Left colon (tissue), 2 donors: ENCODE results near the gene FOXL2NB. TPM values are rescaled to one million over a fixed set of nuclear protein-coding genes. Genes with fewer than 3 reads are reported as not detected.
A peak's percentile ranks its signal among the peaks of the same experiment; 100 is the strongest.

Source experiments
- ATAC-seq: fragments of 200-7000 bp; cut with Tn5 transposase; one replicate; pipeline ENCODE4 v1.9.1; 2020; ENCODE audit warnings: mild to moderate bottlenecking, moderate library complexity
- DNase-seq, 2 donors: peaks; one replicate each; pipeline ENCODE4 v3.0.0-alpha.2; 2020
- intact Hi-C, 2 donors: fragments of 100-400 bp; cut with DNase I in 1 of 2; cut with micrococcal nuclease in 1 of 2; formaldehyde crosslinking; loops; one replicate each; pipeline versions ENCODE4 v1.11.2 to v1.14.0; 2022; cut with DNase I, micrococcal nuclease
- total RNA-seq, 2 donors: library from RNA; stranded (reverse); fragmentation: NEBNext Ultra II Directional; extraction: Animal tissue kit (Norgen Biotek cat#: 25700); gene quantifications; one replicate each; pipeline ENCODE4 v1.2.1, GENCODE V29; 2021
- donor health status: DM: no; HTN: no; CAD: no.
- donor health status: DM: yes; HTN: yes; CAD: no.

The FOXL2NB gene
- total RNA-seq, 2 donors from 2014 or later: not detected

GRCh38 chr3:138941259-138941885 lies 5.6 kb upstream of the FOXL2NB start:
- DNase-seq (peak in 1 of 2 donors; percentile 71), ATAC-seq (peak; percentile 62)
- intact Hi-C loops: no loop called here

- DNase-seq (no peak), ATAC-seq (no peak)
- intact Hi-C loops: no loop called here
Observed at GRCh38 chr3:138942271-138942670, 4.7 kb upstream of the FOXL2NB start.

GRCh38 chr3:138942861-138943623 lies 4.0 kb upstream of the FOXL2NB start:
- DNase-seq: no peak

GRCh38 chr3:138943724-138944653 lies 3.0 kb upstream of the FOXL2NB start:
- no peak for ATAC-seq
- intact Hi-C loops: no loop called here
- DNase-seq: no peak

More at GRCh38 chr3:138942861-138943623, 4.0 kb upstream of the FOXL2NB start:
- no peak for ATAC-seq
- intact Hi-C loops: no loop called here

- intact Hi-C loops: no loop called here
- ATAC-seq: no peak
- DNase-seq: no peak
Observed at GRCh38 chr3:138944654-138944928, 2.4 kb upstream of the FOXL2NB start.

GRCh38 chr3:138944929-138945708 lies 1.9 kb upstream of the FOXL2NB start:
- ATAC-seq: peak; percentile 37
- intact Hi-C loops: no loop called here
- DNase-seq: peak in 1 of 2 donors; percentile 33

GRCh38 chr3:138945709-138946662 lies 1.0 kb upstream of the FOXL2NB start:
- ATAC-seq: peak; percentile 69
- intact Hi-C loops: no loop called here
- peak in 1 of 2 donors; percentile 55 for DNase-seq

- ATAC-seq: no peak
- intact Hi-C loops: no loop called here
- no peak for DNase-seq
Observed at GRCh38 chr3:138947495-138948121, 591 bp downstream of the FOXL2NB start.

GRCh38 chr3:138948371-138949001 lies 1.5 kb downstream of the FOXL2NB start:
- intact Hi-C loops: no loop called here
- DNase-seq (no peak), ATAC-seq (no peak)

GRCh38 chr3:138949002-138949418 lies 2.0 kb downstream of the FOXL2NB start:
- intact Hi-C loops: no loop called here
- no peak for ATAC-seq

GRCh38 chr3:138949445-138950005 lies 2.5 kb downstream of the FOXL2NB start:
- ATAC-seq (no peak), DNase-seq (no peak)
- intact Hi-C loops: no loop called here

More at GRCh38 chr3:138949002-138949418, 2.0 kb downstream of the FOXL2NB start:
- DNase-seq: no peak

GRCh38 chr3:138950006-138950644 lies 3.1 kb downstream of the FOXL2NB start:
- peak in 1 of 2 donors; percentile 13 for DNase-seq
- peak; percentile 35 for ATAC-seq
- intact Hi-C loops: no loop called here

- intact Hi-C loops: no loop called here
- no peak for DNase-seq
Observed at GRCh38 chr3:138950701-138951100, 3.7 kb downstream of the FOXL2NB start.

GRCh38 chr3:138960417-138960852 lies 13.4 kb downstream of the FOXL2NB start:
- DNase-seq (no peak), ATAC-seq (no peak)
- intact Hi-C loops: no loop called here

More at GRCh38 chr3:138950701-138951100, 3.7 kb downstream of the FOXL2NB start:
- ATAC-seq: no peak

- ATAC-seq (no peak), DNase-seq (no peak)
- intact Hi-C loops: no loop called here
Observed at GRCh38 chr3:138962854-138963560, 16.0 kb downstream of the FOXL2NB start.
